K562 (cell line): ENCODE measurements around the gene COL6A1. TPM values are rescaled to one million over a fixed set of nuclear protein-coding genes. Genes with fewer than 3 reads are reported as not detected.

ENCODE experiments used
- ATAC-seq: fragments of 200-7000 bp; cut with Tn5 transposase; 3 replicates; pipeline ENCODE4 v1.9.1; 2020; ENCODE audit warnings: moderate library complexity
- BruUV-seq: library from RNA; stranded (reverse); fragments of 400-500 nt; replicated peaks from 2 replicates; lab custom pipeline; 2021; lab: Mats Ljungman, UMichigan
- CTCF ChIA-PET: fragments of 300-600 bp; formaldehyde crosslinking; extraction: SDS; loops from one replicate; lab custom pipeline; 2021; ENCODE audit warnings: low intra/inter-chr PET ratio; lab: Yijun Ruan, JAX
- POLR2A ChIA-PET: fragments of 300-600, 350-650 bp; sonication (Branson Sonifier 250); formaldehyde crosslinking; extraction: SDS; loops from one replicate; lab custom pipeline; 2021; ENCODE audit warnings: antibody characterized with exemption, inconsistent platforms; lab: Yijun Ruan, JAX
- DNase-seq, 4 experiments: peaks; one replicate each; pipeline versions ENCODE4 v3.0.0 to v3.0.0-alpha.2; 2011 to 2018; ENCODE audit warnings: low spot score in 3 of 4, mixed read lengths in 3 of 4; ENCODE audit errors: extremely low read depth in 1 of 4
- FAIRE-seq: peaks from 2 replicates; lab custom pipeline; 2011; peaks lifted over from hg19 to GRCh38; lab: Jason Lieb, UNC
- H2AFZ ChIP-seq: 2 replicates; pipeline ENCODE4 v1.6.0; 2011; ENCODE audit warnings: low read depth, low read length, control low read depth, inconsistent platforms
- H3K27ac ChIP-seq: fragments of 200-600 bp; 3 replicates; pipeline ENCODE4 v1.8.0; 2011; ENCODE audit warnings: low read depth, mild to moderate bottlenecking, control low read depth, inconsistent platforms, low read length, moderate library complexity, mixed read lengths; ENCODE audit errors: extremely low read depth
- H3K27me3 ChIP-seq, 2 experiments: fragments of 300-600 bp in 1 of 2; 2 replicates in 1 of 2; 3 replicates in 1 of 2; pipeline versions ENCODE4 v1.6.0 to v1.8.0; 2011; ENCODE audit warnings: inconsistent platforms in 2 of 2, low read length in 2 of 2, mild to moderate bottlenecking in 1 of 2, mixed read lengths in 1 of 2, moderate library complexity in 1 of 2; ENCODE audit not compliant: control insufficient read depth in 2 of 2, insufficient read depth in 2 of 2
- H3K36me3 ChIP-seq: fragments of 300-600 bp; 3 replicates; pipeline ENCODE4 v1.8.0; 2011; ENCODE audit warnings: mild to moderate bottlenecking, low read length, inconsistent platforms; ENCODE audit not compliant: control insufficient read depth, insufficient read depth
- H3K4me1 ChIP-seq, 2 experiments: fragments of 200-600 bp in 1 of 2; replicated peaks in 1 of 2; 2 replicates in 1 of 2; 3 replicates in 1 of 2; pipeline versions ENCODE4 v1.5.1 to v1.8.0; 2011; ENCODE audit warnings: inconsistent platforms in 2 of 2, low read length in 2 of 2, mild to moderate bottlenecking in 1 of 2, mixed read lengths in 1 of 2, moderate library complexity in 1 of 2; ENCODE audit not compliant: control insufficient read depth in 2 of 2, insufficient read depth in 2 of 2
- H3K4me2 ChIP-seq: 2 replicates; pipeline ENCODE4 v1.6.1; 2011; ENCODE audit warnings: low read length, control low read depth, inconsistent platforms, mixed read lengths; ENCODE audit not compliant: insufficient read depth
- H3K4me3 ChIP-seq: fragments of 200-600 bp; sonication (generic), shearing (Covaris generic); 2 replicates; pipeline ENCODE4 v1.5.1; 2016; ENCODE audit warnings: control low read depth, inconsistent platforms
- H3K79me2 ChIP-seq: fragments of 200-600 bp; 3 replicates; pipeline ENCODE4 v1.8.0; 2011; ENCODE audit warnings: low read length, inconsistent platforms; ENCODE audit not compliant: control insufficient read depth, insufficient read depth
- H3K9ac ChIP-seq, 2 experiments: 2 replicates each; pipeline versions ENCODE4 v1.6.0 to v1.6.1; 2011; ENCODE audit warnings: low read depth in 2 of 2, low read length in 2 of 2, control low read depth in 1 of 2, inconsistent platforms in 1 of 2, mild to moderate bottlenecking in 1 of 2, mixed read lengths in 1 of 2; ENCODE audit not compliant: insufficient read depth in 1 of 2
- H3K9me1 ChIP-seq: one replicate; pipeline ENCODE4 v1.6.0; 2011; ENCODE audit warnings: inconsistent platforms, mild to moderate bottlenecking, low read length, moderate library complexity; ENCODE audit not compliant: control insufficient read depth, insufficient read depth
- H3K9me3 ChIP-seq: replicated peaks from 2 replicates; pipeline ENCODE4 v1.5.1; 2011; ENCODE audit warnings: low read depth, low read length, inconsistent platforms; ENCODE audit not compliant: control insufficient read depth, insufficient read depth
- H4K20me1 ChIP-seq: replicated peaks from 2 replicates; pipeline ENCODE4 v1.6.1; 2011; ENCODE audit warnings: low read length, inconsistent platforms, mixed read lengths; ENCODE audit not compliant: control insufficient read depth, insufficient read depth
- HMG20B ChIP-seq: fragments of 250-450 bp; sonication (Bioruptor Pico); IDR thresholded peaks from 2 replicates; pipeline ENCODE4 v1.5.0; 2021; ENCODE audit warnings: mild to moderate bottlenecking
- PHB2 ChIP-seq: fragments of 450-650 bp; IDR thresholded peaks from 2 replicates; pipeline ENCODE4 v1.6.1; 2017; ENCODE audit warnings: low read depth
- RERE ChIP-seq: sonication (generic); formaldehyde crosslinking; IDR thresholded peaks from 2 replicates; pipeline ENCODE4 v1.8.0; 2023; ENCODE audit warnings: missing genetic modification reagents, mild to moderate bottlenecking, borderline replicate concordance
- ZNF444 ChIP-seq: fragments of 250-450 bp; sonication (Bioruptor Pico); IDR thresholded peaks from 2 replicates; pipeline ENCODE4 v1.4.0; 2020; ENCODE audit warnings: mild to moderate bottlenecking, moderate library complexity
- WGBS: fragments of 100-300 bp; shearing (Covaris generic); methylation state at CpG from one replicate; pipeline ENCODE4 v1.1.6; 2016; ENCODE audit warnings: low coverage, mixed read lengths; ENCODE audit not compliant: insufficient coverage; ENCODE audit errors: missing lambda C conversion rate; 5-methylcytosine and 5-hydroxymethylcytosine counted together
- in situ Hi-C: fragments of 300-500 bp; cut with MboI; formaldehyde crosslinking; loops from 4 replicates; pipeline ENCODE4 v1.15.0; 2018; ENCODE audit warnings: inconsistent platforms, mixed read lengths
- intact Hi-C: fragments of 100-400 bp; cut with micrococcal nuclease; formaldehyde crosslinking; loops from 2 replicates; pipeline ENCODE4 v1.14.2; 2022
- polyA plus RNA-seq, 8 experiments: library from polyadenylated mRNA; depleted of rRNA in 4 of 8; stranded (reverse) in 5 of 8; unstranded in 3 of 8; fragments of >200 nt; fragmentation: Nextera tagmentation in 2 of 8; fragmentation: Illumina TruSeq in 1 of 8; extraction: Ambion mirVana in 2 of 8; extraction: Trizol in 1 of 8; gene quantifications; 2 replicates each; pipeline versions ENCODE4 v1.2.1 to v1.2.3, GENCODE V29; 2011 to 2014; ENCODE audit warnings: inconsistent platforms in 1 of 8, missing spikeins in 1 of 8
- total RNA-seq, 7 experiments: library from RNA; depleted of rRNA in 6 of 7; stranded (reverse); fragments of >200 nt in 6 of 7; fragmentation: Illumina TruSeq in 2 of 7; extraction: Trizol in 2 of 7; gene quantifications; 2 replicates each; pipeline versions ENCODE4 v1.2.1 to v1.2.3, GENCODE V29; 2011 to 2021; ENCODE audit warnings: low replicate concordance in 1 of 7

The COL6A1 gene
- total and polyA plus RNA-seq, 9 of the 15 experiments (the other 6 are each of a cell fraction or from before 2014, with no cell fraction given), result 0.07 to 1.3 (median 0.14) TPM; not detected in 3

DNA sequence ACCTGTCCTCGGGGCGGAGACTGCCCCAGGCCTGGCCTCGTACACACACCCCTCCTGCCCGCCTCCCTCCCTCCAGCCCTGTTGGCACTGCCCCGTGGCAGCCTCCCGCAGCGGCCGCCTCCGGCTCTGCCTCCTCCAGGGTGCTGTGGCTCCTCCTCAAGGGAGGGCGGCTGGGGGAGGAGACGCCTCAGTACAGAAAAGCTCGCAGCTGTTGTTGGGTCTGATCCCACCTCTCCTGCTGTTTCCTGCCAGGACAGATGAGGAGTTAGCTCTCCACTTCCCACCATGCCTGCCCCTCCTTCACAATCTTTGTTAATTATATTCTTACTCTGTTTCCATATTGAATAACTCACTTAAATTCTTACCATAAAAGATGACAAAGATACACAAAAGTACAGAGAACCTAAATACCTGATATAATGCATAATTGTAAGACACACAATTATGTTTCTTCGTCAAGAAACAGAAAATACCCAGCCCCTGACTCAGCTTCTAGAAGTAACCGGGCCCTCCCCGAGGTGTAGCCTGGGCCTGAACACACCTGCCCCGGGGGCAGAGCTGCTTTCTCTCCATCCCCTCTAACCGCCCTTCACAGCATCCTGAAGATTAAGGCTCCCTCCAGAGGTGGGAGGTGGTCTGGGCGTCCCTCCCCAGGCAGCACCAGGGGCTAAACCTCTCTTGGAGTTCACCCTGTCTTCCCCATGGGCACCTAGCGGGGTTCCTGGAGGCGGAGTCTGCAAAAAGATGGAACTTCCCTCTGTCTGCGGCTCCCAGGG is 30.6 kb upstream of the COL6A1 start:
- H3K27ac ChIP-seq, result no peak overlapping the region
- peaks cover 5% of the 10 kb centered on the region for H4K20me1 ChIP-seq
- H2AFZ ChIP-seq, result no peak overlapping the region
- TF ChIP-seq PHB2 (no peak), ZNF444 (no peak), HMG20B (no peak), RERE (CRISPR knock-in tag) (no peak)
- no peak overlapping the region for H3K4me3 ChIP-seq
- no peak overlapping the region for H3K4me2 ChIP-seq
- 2% methylated on average over 21 of the region's 21 CpGs for WGBS
- H3K36me3 ChIP-seq, result no peaks in the 10 kb centered on the region
- no TSS peak for BruUV-seq
- in situ Hi-C loops, result no loop called here
- peak overlapping the region in 1 of 2 experiments; percentile 55; a peak in 1 of 4 replicates for H3K9ac ChIP-seq
- ChIA-PET CTCF (no interaction called here), POLR2A (no interaction called here)
- H3K27me3 ChIP-seq, result peaks cover 52 to 68% of the 10 kb centered on the region in 2 experiments
- DNase-seq, result no peak
- H3K9me1 ChIP-seq, result no peaks in the 10 kb centered on the region
- FAIRE-seq, result no peak
- H3K79me2 ChIP-seq, result no peaks in the 10 kb centered on the region
- peaks cover 8 to 21% of the 10 kb centered on the region in 2 experiments; a peak in 4 of 5 replicates for H3K4me1 ChIP-seq
- H3K9me3 ChIP-seq, result no peaks in the 10 kb centered on the region; the same call in 1 of the 2 replicates
- intact Hi-C loops, result no loop called here
- ATAC-seq, result no peak
